22Rv1 (cell line): ENCODE data around the gene CDH12.

ENCODE experiments used
- CTCF ChIP-seq: fragments of 450-650 bp; IDR thresholded peaks from 2 replicates; pipeline ENCODE4 v1.5.1; 2017; ENCODE audit warnings: mild to moderate bottlenecking
- ZFX ChIP-seq: fragments of 450-650 bp; IDR thresholded peaks from 2 replicates; pipeline ENCODE4 v1.6.1; 2017; ENCODE audit warnings: antibody characterized with exemption, borderline replicate concordance

GRCh38 chr5:22076586-22076985, 776.6 kb downstream of the CDH12 start:
- TF ChIP-seq CTCF (no peak), ZFX (no peak)
